ENCODE measurements around the gene MBOAT1.
"Not testable (repeated sequence)": the region's sequence is repeated elsewhere in the genome, so short reads cannot be mapped to it uniquely, and the experiment has no call there.

The MBOAT1 gene

DNA sequence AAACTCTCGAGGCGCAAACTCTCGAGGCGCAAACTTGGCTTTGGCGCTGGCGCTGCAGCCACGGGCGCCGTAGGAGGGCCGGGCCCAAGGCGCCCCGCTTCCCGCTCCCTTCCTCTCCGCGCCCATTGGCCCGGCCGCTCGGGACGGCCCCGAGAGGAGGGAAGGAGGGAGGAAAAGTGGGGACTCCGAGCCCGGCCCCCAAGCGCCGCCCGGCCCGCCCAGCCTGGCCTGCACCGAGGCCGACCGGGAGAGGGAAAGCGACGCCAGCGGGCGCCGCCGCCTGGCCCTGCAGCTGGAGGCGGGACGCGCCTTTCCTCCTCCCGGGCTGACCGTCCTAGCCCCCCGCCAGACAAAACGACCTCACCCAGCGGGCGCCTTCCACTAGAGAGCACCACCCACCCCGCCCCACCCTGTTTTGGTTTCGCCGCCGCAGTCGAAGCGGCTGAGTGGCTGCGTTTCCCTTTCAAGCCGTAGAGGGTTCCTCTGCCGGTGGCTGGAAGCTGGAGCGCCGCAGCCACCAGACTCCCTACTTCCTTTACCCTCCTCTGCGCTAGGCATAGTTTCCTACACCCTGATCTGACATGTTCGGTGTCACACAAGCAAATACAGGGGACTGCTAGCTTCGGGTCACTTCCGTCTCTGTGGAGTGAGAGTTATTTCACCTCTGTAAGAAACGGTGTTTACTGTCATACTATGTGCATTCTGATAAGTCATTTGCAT, at the start of gene MBOAT1:
Gene MBOAT1, minus strand, starts transcription at position 78 of the 720 bp plus-strand sequence. CDS start 235 bp downstream, outside the sequence.
- no peak for DNase-seq (ENCODE audit: low read depth, low spot score)

GRCh38 chr6:20261685-20262084, 49.4 kb upstream of the MBOAT1 start:
- DNase-seq (ENCODE audit: low read depth, low spot score), result no peak

GRCh38 chr6:20260360-20260759, 48.1 kb upstream of the MBOAT1 start:
- no peak for DNase-seq (ENCODE audit: low read depth, low spot score)

DNA sequence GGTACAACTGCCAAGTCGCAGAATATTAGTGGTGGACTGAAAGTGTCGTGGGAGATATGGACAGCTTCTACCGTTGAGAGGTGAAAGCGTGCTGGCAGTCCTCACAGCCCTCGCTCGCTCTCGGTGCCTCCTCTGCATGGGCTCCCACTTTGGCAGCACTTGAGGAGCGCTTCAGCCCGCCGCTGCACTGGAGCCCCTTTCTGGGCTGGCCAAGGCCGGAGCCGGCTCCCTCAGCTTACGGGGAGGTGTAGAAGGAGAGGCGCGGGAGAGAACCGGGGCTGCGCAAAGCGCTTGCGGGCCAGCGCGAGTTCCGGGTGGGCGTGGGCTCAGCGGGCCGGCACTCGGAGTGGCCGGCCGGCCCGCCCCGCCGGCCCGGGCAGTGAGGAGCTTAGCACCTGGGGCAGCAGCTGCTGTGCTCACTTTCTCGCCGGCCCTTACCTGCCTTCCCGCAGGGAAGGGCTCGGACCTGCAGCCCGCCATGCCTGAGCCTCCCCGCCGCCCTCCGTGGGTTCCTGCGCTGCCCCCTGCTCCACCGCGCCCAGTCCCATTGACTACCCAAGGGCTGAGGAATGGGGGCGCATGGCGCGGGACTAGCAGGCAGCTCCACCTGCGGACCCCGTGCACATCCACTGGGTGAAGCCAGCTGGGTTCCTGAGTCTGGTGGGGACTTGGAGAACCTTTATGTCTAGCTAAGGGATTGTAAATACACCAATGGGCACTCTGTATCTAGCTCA, 47.2 kb upstream of the MBOAT1 start:
- DNase-seq (ENCODE audit: low read depth, low spot score), result no peak

- no peak for DNase-seq (ENCODE audit: low read depth, low spot score)
These were observed 43.2 kb upstream of the MBOAT1 start for GRCh38 chr6:20255428-20255827.

DNA sequence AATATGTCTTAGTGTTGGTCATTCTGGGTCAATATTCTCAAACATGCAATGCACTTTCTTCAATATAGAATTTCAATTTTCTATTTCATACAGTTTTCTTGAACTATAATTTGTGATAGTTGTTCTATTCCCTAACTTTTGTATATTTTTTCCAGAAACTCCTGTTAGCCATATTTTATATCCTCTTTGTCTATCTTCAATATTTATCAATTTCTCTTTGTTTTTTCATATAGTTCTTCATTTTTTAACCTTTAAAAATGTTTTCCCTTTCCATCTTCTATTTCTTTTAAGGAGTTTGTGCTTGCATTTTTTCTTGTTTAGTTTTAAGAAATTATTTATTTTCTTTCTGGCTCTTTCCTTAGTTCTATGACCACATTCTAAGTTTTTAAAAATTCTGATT, 42.0 kb upstream of the MBOAT1 start:
- no peak for DNase-seq (ENCODE audit: low read depth, low spot score)

- no peak for DNase-seq (ENCODE audit: low read depth, low spot score)
These were observed 40.8 kb upstream of the MBOAT1 start for GRCh38 chr6:20253021-20253420.

DNA sequence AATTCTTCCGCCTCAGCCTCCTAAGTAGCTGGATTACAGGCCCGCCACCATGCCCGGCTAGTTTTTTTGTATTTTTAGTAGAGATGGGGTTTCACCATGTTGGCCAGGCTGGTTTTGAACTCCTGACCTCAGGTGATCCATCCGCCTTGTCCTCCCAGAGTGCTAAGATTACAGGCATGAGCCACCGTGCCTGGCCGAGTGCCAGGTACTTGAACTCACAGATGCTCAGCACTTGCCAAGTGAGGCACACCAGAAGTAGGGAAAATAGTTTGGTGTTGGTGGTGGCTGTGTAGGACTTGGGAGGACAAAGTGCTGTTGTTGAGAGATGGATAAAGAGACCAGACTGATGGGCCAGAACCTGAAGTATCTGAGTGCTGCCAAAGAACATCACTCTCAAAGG, 40.0 kb upstream of the MBOAT1 start:
- DNase-seq (ENCODE audit: low read depth, low spot score), result no peak

- no peak for DNase-seq (ENCODE audit: low read depth, low spot score)
These were observed 39.3 kb upstream of the MBOAT1 start for GRCh38 chr6:20251525-20251924.

DNA sequence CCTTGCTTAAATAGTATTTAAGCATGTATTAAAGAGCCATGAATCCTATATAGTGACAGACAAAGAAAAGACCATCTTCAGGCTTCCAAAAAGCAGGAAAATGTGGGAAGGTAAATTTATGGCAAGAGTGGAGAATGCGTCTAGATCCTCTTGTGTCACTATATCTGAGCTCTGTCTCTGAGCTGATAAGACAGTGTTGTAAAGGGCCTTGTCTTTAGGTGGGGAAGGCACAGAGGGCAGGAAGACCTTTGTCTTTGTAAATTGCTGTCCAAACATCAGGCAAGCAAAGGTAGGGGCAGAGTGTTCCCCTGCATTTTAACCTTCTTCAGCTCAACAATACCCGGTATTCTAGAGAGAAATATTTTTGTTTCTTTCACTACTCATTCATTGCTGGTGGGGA, 33.9 kb upstream of the MBOAT1 start:
- DNase-seq (ENCODE audit: low read depth, low spot score), result no peak

- not testable (repeated sequence) for DNase-seq (ENCODE audit: low read depth, low spot score)
These were observed 32.8 kb upstream of the MBOAT1 start for GRCh38 chr6:20244807-20245681.

DNA sequence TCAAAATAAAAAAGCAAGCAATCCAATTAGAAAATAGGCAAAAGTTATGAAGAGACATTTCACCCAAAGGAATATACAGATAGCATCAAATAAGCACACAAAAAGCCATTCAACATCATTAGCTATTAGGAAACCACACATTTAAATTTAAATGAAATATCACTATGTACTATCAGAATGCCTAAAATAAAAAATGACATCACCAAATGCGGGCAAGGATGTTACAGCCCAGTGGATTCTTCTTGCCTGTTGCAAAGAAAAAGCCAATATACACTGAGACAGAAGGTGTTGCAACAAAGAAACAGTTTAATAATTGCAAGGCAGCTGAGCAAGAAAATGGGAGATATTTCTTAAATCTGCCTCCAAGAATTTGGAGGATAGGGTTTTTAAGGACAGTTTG, 31.0 kb upstream of the MBOAT1 start:
- no peak for DNase-seq (ENCODE audit: low read depth, low spot score)

GRCh38 chr6:20242397-20242796, 30.1 kb upstream of the MBOAT1 start:
- DNase-seq (ENCODE audit: low read depth, low spot score), result no peak

- no peak for DNase-seq (ENCODE audit: low read depth, low spot score)
These were observed 28.8 kb upstream of the MBOAT1 start for GRCh38 chr6:20241102-20241501.

DNA sequence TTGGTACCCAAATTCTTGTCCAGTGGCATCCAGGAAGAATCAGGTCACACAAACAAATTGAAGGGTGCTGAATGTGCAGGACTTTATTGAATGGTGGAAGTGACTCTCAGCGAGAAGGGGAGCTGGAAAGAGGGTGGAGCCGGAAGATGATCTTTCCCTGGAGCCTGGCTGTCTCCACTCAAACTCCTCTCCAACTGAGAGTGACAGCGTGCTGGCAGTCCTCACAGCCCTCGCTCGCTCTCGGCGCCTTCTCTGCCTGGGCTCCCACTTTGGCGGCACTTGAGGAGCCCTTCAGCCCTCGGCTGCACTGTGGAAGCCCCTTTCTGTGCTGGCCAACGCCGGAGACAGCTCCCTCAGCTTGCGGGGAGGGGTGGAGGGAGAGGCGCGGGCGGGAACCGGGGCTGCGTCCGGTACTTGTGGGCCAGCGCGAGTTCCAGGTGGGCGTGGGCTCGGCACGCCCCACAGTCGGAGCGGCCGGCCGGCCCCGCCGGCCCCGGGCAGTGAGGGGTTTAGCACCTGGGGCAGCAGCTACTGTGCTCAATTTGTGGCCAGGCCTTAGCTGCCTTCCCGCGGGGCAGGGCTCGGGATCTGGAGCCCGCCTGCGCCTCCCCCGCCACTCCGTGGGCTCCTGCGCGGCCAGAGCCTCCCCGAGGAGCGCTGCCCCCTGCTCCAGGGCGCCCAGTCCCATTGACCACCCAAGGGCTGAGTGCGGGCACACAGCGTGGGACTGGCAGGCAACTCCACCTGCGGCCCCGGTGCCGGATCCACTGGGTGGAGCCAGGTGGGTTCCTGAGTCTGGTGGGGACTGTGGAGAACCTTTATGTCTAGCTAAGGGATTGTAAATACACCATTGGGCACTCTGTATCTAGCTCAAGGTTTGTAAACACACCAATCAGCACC, 26.7 kb upstream of the MBOAT1 start:
- no peak for DNase-seq (ENCODE audit: low read depth, low spot score)

- DNase-seq (ENCODE audit: low read depth, low spot score), result no peak
These were observed 25.6 kb upstream of the MBOAT1 start for GRCh38 chr6:20237677-20238460.

GRCh38 chr6:20236909-20237600, 24.8 kb upstream of the MBOAT1 start:
- no peak for DNase-seq (ENCODE audit: low read depth, low spot score)

DNA sequence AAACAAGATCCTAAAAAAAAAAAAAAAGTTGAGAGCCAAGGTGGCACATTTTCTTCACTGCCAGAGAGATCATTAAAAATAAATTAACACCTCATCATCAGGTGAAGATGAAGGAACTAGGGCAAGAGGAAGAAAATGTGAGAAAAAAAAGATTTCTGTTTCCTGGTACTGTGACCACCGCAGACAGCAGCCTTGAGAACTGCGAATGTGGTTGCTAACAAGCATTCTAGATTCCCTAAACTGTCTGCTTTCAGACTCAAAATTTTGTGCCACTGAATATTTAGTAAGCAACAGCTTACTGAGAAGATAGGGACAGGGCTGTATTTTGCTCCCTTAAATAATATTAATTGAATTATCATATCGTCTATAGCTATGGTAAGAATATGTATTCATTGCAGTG, 24.1 kb upstream of the MBOAT1 start:
- DNase-seq (ENCODE audit: low read depth, low spot score), result no peak

- no peak for DNase-seq (ENCODE audit: low read depth, low spot score)
These were observed 22.8 kb upstream of the MBOAT1 start for GRCh38 chr6:20235041-20235440.

DNA sequence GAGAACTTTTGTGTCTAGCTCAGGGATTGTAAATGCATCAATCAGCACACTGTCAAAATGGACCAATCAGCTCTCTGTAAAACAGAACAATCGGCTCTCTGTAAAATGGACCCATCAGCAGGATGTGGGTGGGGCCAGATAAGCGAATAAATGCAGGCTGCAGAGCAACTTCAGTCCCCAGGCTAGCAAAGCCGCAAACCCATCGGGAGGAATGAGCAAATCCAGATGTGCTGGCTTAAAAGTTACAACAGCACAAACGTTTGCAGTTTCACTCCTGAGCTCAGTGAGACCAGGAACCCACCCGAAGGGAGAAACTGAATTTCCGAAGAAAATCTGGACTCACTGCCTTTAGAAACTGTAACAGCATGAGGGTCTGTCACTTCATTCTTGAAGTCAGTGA, 21.9 kb upstream of the MBOAT1 start:
- no peak for DNase-seq (ENCODE audit: low read depth, low spot score)

All from iPS DF 19.7 (cell line).